HG02642 (cell line): ENCODE measurements around the gene TBC1D1.
A peak's percentile ranks its signal among the peaks of the same experiment; 100 is the strongest.

Source experiments
- ATAC-seq: cut with Tn5 transposase; IDR thresholded peaks from one replicate; pipeline ENCODE4 v1.9.1; 2021; ENCODE audit warnings: mild to moderate bottlenecking; ENCODE audit not compliant: unreplicated experiment, poor library complexity

TBC1D1 gene

GRCh38 chr4:38111717-38112116 is 220.8 kb downstream of the TBC1D1 start:
- ATAC-seq: no peak

GRCh38 chr4:38113132-38113531 is 222.2 kb downstream of the TBC1D1 start:
- ATAC-seq: no peak

GRCh38 chr4:38113551-38113950 is 222.7 kb downstream of the TBC1D1 start:
- no peak for ATAC-seq

- ATAC-seq: no peak
Measured at GRCh38 chr4:38114386-38115150, 223.7 kb downstream of the TBC1D1 start.

- ATAC-seq: no peak
Measured at GRCh38 chr4:38115601-38116000, 224.7 kb downstream of the TBC1D1 start.

GRCh38 chr4:38117591-38117990 is 226.7 kb downstream of the TBC1D1 start:
- no peak for ATAC-seq

- ATAC-seq: no peak
Measured at GRCh38 chr4:38119668-38120385, 228.9 kb downstream of the TBC1D1 start.

GRCh38 chr4:38120772-38121171 is 229.9 kb downstream of the TBC1D1 start:
- no peak for ATAC-seq

- ATAC-seq: no peak
Measured at GRCh38 chr4:38122060-38122459, 231.2 kb downstream of the TBC1D1 start.

GRCh38 chr4:38123555-38123954 is 232.7 kb downstream of the TBC1D1 start:
- ATAC-seq: no peak

- ATAC-seq: no peak
Measured at GRCh38 chr4:38124961-38125360, 234.1 kb downstream of the TBC1D1 start.

GRCh38 chr4:38125816-38126215 is 234.9 kb downstream of the TBC1D1 start:
- ATAC-seq: no peak

GRCh38 chr4:38128478-38129459 is 237.9 kb downstream of the TBC1D1 start:
- ATAC-seq: peak; percentile 52

- ATAC-seq: no peak
Measured at GRCh38 chr4:38129460-38130227, 238.8 kb downstream of the TBC1D1 start.

GRCh38 chr4:38130884-38131283 is 240.0 kb downstream of the TBC1D1 start:
- ATAC-seq: no peak

GRCh38 chr4:38131371-38132091 is 240.6 kb downstream of the TBC1D1 start:
- peak; percentile 32 for ATAC-seq

- ATAC-seq: peak; percentile 76
Measured at GRCh38 chr4:38132107-38132673, 241.3 kb downstream of the TBC1D1 start.

- no peak for ATAC-seq
Measured at GRCh38 chr4:38132843-38133662, 242.2 kb downstream of the TBC1D1 start.
